Adipocyte (in vitro differentiated cells): ENCODE measurements around the gene LRMDA.
"Not testable (repeated sequence)": the region's sequence is repeated elsewhere in the genome, so short reads cannot be mapped to it uniquely, and the experiment has no call there.

Source experiments
- DNase-seq: peaks from one replicate; pipeline ENCODE4 v3.0.0-alpha.2; 2015; ENCODE audit warnings: low read depth
- H3K27me3 ChIP-seq: replicated peaks from 2 replicates; pipeline ENCODE4 v1.7.0; 2013; ENCODE audit warnings: mild to moderate bottlenecking, low read length, moderate library complexity; ENCODE audit not compliant: control insufficient read depth, insufficient read depth
- H3K36me3 ChIP-seq: 2 replicates; pipeline ENCODE4 v1.7.0; 2013; ENCODE audit warnings: low read length, mild to moderate bottlenecking, moderate library complexity; ENCODE audit not compliant: control insufficient read depth, insufficient read depth, severe bottlenecking
- H3K4me1 ChIP-seq: 2 replicates; pipeline ENCODE4 v1.7.0; 2013; ENCODE audit warnings: mild to moderate bottlenecking, low read length, moderate library complexity; ENCODE audit not compliant: control insufficient read depth, insufficient read depth
- H3K4me3 ChIP-seq: 2 replicates; pipeline ENCODE4 v1.7.0; 2013; ENCODE audit warnings: mild to moderate bottlenecking, low read length, moderate library complexity
- H3K9ac ChIP-seq: 2 replicates; pipeline ENCODE4 v1.7.0; 2013; ENCODE audit warnings: mild to moderate bottlenecking, low read length, moderate library complexity
- H3K9me3 ChIP-seq: 2 replicates; pipeline ENCODE4 v1.7.0; 2013; ENCODE audit warnings: mild to moderate bottlenecking, low read length, moderate library complexity; ENCODE audit not compliant: control insufficient read depth

The LRMDA gene

GRCh38 chr10:75598998-75599397 is 167.6 kb downstream of the LRMDA start:
- Histone ChIP-seq H3K4me3 (no peak overlapping the region), H3K9me3 (no peaks in the 10 kb centered on the region), H3K36me3 (no peaks in the 10 kb centered on the region), H3K27me3 (no peaks in the 10 kb centered on the region), H3K4me1 (no peaks in the 10 kb centered on the region), H3K9ac (no peak overlapping the region)
- DNase-seq: no peak

DNA sequence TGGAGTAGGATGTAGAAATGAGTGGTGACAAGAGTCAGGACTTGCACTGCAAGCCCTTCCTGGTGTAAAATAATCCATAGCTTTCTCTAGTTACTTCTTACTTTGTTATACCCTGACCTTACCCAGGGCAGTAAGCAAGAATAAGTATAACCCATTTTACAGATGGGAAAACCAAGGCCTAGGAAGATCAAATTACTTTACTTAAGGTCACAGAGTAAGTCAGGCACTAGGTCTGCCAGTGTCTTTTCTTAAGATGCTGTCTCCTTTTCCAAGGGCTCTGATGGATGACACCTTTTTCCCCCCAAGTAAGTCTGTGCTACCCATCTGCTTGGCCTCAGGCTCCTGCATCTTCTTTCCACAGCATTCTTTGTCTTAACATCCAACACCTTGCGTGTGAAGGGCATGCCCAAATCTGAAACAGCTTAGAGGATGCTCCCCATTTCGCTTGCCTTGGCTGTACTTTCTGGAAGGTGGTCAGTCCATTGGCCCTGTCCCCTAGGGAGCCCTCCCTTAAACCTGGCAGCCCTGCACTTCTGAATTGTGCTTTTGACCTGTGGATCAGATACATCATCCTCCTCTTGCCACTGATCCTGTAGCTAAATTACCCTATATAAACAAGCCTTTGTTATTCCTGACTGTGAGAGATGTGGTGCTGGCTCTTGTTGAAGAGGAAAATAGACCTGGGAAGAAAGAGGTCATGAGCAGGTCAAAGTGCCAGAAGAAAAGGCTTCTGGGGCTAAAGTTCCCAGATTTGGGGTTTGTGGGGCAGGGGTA is 168.6 kb downstream of the LRMDA start:
- Histone ChIP-seq H3K4me3 (no peak overlapping the region), H3K9me3 (no peaks in the 10 kb centered on the region), H3K4me1 (no peaks in the 10 kb centered on the region), H3K36me3 (no peaks in the 10 kb centered on the region), H3K9ac (no peak overlapping the region), H3K27me3 (no peaks in the 10 kb centered on the region)
- no peak for DNase-seq

GRCh38 chr10:75600833-75601232 is 169.4 kb downstream of the LRMDA start:
- H3K4me1 ChIP-seq: no peaks in the 10 kb centered on the region
- DNase-seq: no peak

DNA sequence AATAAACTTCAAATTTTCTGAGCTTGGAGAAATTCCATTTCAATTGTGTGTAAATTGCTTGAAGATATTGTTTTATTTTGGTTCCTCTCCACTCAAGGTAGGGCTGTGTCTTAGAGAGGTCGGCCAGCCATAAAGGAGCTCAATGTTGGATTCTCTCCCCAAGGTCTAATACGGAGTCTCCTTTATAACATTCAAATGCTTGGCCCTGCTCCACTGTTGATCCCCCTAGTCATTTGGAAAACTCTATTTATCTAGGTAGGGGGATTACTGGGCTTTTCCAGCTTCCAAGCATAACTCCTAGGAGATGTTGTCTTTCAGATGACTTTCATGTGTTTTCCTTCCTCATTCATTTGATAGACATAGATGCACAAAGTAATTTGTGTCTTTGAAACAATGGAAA is 170.9 kb downstream of the LRMDA start:
- no peaks in the 10 kb centered on the region for H3K4me1 ChIP-seq
- H3K4me3 ChIP-seq: no peak overlapping the region
- DNase-seq: no peak
- no peaks in the 10 kb centered on the region for H3K36me3 ChIP-seq
- H3K9ac ChIP-seq: no peak overlapping the region
- no peaks in the 10 kb centered on the region for H3K27me3 ChIP-seq
- no peaks in the 10 kb centered on the region for H3K9me3 ChIP-seq

More at GRCh38 chr10:75600833-75601232, 169.4 kb downstream of the LRMDA start:
- H3K9ac ChIP-seq: no peak overlapping the region
- H3K36me3 ChIP-seq: no peaks in the 10 kb centered on the region
- no peaks in the 10 kb centered on the region for H3K9me3 ChIP-seq
- H3K27me3 ChIP-seq: no peaks in the 10 kb centered on the region
- H3K4me3 ChIP-seq: no peak overlapping the region

DNA sequence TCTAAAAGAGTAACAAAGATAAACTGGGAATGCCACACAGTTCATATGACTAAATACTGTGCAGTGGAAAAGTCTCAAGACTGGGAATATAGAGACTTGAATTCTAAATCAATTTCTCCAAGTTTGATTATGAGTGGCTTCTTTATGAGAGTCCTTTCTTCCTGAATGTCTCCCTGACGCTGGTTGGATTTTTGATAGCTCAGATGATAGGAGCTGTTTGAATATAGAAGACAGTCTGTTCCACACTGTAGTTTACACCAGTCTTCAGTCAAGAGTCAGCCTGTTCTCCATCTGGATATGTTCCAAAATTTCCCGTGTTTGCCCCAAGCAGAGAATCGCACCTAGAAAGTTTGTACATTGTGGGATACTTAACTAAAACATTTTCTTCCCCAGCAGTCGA is 173.7 kb downstream of the LRMDA start:
- H3K36me3 ChIP-seq: no peaks in the 10 kb centered on the region
- H3K27me3 ChIP-seq: no peaks in the 10 kb centered on the region
- no peaks in the 10 kb centered on the region for H3K4me1 ChIP-seq
- no peak overlapping the region for H3K9ac ChIP-seq
- H3K4me3 ChIP-seq: no peak overlapping the region
- no peaks in the 10 kb centered on the region for H3K9me3 ChIP-seq
- DNase-seq: no peak

DNA sequence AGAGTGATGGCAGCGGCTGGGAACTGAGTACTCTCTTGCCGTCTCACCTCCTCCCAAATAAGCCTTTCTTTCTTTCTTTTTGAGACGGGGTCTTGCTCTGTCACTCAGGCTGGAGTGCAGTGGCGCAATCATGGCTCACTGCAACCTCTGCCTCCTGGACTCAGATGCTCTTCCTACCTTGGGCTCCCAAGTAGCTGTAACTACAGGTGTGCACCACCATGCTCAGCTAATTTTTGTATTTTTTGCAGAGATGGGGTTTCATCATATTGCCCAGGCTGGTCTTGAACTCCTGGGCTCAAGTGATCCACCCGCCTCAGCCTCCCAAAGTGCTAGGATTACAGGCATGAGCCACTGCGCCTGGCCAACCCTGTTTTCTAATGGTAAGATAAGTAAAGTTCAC is 174.4 kb downstream of the LRMDA start:
- H3K9me3 ChIP-seq, H3K27me3 ChIP-seq, H3K4me3 ChIP-seq, H3K36me3 ChIP-seq, H3K4me1 ChIP-seq, DNase-seq, H3K9ac ChIP-seq: not testable (repeated sequence)

DNA sequence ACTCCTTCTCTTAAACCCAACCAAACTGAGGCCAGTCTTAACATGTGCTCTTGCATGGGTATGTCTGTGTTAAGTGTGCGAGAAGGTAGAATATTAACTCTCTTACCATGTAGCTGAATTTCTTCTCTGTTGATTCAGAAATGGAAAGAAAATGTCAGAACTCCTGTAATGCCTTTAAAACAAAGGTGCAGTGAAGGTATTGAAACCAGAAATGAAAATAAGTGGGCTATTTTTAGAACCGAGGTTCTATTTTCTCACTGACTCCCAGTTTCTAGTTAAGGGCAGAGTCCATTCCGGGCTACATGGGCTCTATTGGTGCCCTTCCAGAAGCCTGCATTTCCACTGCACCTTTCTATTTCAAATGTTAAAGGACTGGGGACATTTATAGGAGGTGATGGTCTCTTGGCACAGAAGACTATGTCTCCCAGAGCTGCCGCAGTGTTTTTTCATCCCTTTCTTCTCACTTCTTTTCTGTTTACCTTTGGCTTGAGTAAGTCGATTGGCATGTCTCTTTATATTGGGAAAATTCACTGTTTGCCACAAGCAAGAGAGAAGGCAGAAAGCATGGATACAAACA is 174.9 kb downstream of the LRMDA start:
- no peaks in the 10 kb centered on the region for H3K4me1 ChIP-seq
- H3K27me3 ChIP-seq: no peaks in the 10 kb centered on the region
- H3K9me3 ChIP-seq: no peaks in the 10 kb centered on the region
- DNase-seq: no peak
- H3K4me3 ChIP-seq: no peak overlapping the region
- no peaks in the 10 kb centered on the region for H3K36me3 ChIP-seq
- no peak overlapping the region for H3K9ac ChIP-seq

- H3K4me3 ChIP-seq: no peak overlapping the region
- no peaks in the 10 kb centered on the region for H3K27me3 ChIP-seq
- DNase-seq: no peak
Measured at GRCh38 chr10:75607576-75607975, 176.2 kb downstream of the LRMDA start.

GRCh38 chr10:75610183-75610582 is 178.8 kb downstream of the LRMDA start:
- peaks cover 23% of the 10 kb centered on the region for H3K4me1 ChIP-seq
- H3K9me3 ChIP-seq: no peaks in the 10 kb centered on the region
- H3K9ac ChIP-seq: no peak overlapping the region
- no peak for DNase-seq
- H3K36me3 ChIP-seq: no peaks in the 10 kb centered on the region
- no peak overlapping the region for H3K4me3 ChIP-seq
- H3K27me3 ChIP-seq: no peaks in the 10 kb centered on the region

More at GRCh38 chr10:75607576-75607975, 176.2 kb downstream of the LRMDA start:
- Histone ChIP-seq H3K36me3 (no peaks in the 10 kb centered on the region), H3K9ac (no peak overlapping the region), H3K4me1 (peaks cover 9% of the 10 kb centered on the region), H3K9me3 (no peaks in the 10 kb centered on the region)

DNA sequence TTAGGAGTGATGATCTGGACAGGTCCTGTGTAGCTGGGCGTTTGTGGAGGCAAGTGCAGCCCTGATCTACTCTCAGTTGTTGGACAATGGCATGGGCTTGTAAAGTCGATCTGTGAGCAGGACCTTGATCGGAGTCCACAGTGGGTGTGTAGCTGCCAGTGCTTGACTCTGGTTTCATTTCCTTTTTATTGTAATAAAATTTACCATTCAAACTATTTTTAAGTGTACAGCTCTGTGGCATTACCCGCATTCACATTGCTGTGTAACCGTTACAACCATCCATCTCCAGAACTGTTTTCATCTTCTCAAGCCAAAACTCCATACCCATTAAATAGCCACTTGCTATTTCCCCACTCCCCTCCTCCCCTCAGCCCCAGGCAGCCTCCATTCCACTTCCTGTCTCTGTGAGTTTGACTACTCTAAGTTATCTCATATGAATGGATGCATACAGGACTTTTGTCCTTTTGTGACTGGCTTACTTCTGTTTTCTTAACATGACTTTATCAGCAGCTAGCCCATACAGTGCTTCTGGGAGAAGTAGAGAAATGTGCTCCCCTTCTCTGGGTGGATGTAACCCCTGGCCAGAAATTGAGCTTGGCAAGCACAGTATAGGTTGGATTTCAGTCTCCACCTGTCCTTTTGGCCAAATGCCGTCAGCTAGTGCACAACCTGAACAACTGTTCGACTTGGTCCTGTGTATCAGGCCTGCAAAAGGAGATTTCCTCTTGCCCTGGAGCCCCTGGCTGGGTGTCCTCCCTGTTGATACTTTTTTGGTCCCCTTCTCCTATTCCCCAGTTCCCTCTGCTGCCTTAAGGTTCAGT is 180.0 kb downstream of the LRMDA start:
- no peak overlapping the region for H3K9ac ChIP-seq
- no peaks in the 10 kb centered on the region for H3K27me3 ChIP-seq
- no peak overlapping the region for H3K4me3 ChIP-seq
- H3K36me3 ChIP-seq: no peaks in the 10 kb centered on the region
- no peaks in the 10 kb centered on the region for H3K9me3 ChIP-seq
- no peak for DNase-seq
- H3K4me1 ChIP-seq: peaks cover 23% of the 10 kb centered on the region

GRCh38 chr10:75611993-75612372 is 180.6 kb downstream of the LRMDA start:
- no peak overlapping the region for H3K4me3 ChIP-seq
- no peak for DNase-seq
- no peaks in the 10 kb centered on the region for H3K9me3 ChIP-seq
- H3K27me3 ChIP-seq: no peaks in the 10 kb centered on the region
- H3K4me1 ChIP-seq: peaks cover 25% of the 10 kb centered on the region
- no peaks in the 10 kb centered on the region for H3K36me3 ChIP-seq
- H3K9ac ChIP-seq: no peak overlapping the region
